ENCODE data around the gene SLC12A7. TPM values are rescaled to one million over a fixed set of nuclear protein-coding genes. Genes with fewer than 3 reads are reported as not detected.

The SLC12A7 gene
- total RNA-seq (2022; extraction: Qiagen RNA extraction): 20.7 to 30.7 TPM (median 29.8 TPM) in 5 replicates

DNA sequence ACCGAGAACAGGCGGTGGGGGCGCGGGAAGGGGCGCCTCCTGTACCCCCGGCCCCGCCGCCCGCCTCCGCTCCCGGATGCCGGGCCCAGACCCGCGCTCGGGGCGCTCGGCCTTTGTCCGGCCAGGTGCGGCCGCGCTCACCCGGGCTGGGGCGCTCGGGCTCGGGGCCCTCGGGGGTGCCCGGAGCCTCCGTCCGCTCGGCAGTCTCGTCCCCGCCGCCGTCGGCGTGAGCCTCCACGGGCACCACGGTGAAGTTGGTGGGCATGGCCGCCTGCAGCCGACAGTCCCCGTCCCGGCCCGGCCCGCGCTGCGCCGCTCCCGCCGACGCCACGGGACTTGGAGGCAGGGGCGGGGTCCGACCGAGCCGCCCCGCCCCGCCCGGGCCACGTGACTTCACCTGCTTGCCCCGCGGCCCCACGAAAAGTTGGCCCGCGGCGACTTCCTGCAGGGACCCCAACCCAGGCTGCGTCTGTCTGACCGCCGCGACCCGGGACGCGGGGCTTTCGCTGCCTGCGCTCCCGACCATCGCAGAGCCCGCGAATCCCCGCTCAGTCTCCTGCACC, at the start of gene SLC12A7:
Gene SLC12A7 (minus strand): TSS at position 337 of the 563 bp plus-strand sequence. CDS start 72 bp downstream, at position 265.

DNA sequence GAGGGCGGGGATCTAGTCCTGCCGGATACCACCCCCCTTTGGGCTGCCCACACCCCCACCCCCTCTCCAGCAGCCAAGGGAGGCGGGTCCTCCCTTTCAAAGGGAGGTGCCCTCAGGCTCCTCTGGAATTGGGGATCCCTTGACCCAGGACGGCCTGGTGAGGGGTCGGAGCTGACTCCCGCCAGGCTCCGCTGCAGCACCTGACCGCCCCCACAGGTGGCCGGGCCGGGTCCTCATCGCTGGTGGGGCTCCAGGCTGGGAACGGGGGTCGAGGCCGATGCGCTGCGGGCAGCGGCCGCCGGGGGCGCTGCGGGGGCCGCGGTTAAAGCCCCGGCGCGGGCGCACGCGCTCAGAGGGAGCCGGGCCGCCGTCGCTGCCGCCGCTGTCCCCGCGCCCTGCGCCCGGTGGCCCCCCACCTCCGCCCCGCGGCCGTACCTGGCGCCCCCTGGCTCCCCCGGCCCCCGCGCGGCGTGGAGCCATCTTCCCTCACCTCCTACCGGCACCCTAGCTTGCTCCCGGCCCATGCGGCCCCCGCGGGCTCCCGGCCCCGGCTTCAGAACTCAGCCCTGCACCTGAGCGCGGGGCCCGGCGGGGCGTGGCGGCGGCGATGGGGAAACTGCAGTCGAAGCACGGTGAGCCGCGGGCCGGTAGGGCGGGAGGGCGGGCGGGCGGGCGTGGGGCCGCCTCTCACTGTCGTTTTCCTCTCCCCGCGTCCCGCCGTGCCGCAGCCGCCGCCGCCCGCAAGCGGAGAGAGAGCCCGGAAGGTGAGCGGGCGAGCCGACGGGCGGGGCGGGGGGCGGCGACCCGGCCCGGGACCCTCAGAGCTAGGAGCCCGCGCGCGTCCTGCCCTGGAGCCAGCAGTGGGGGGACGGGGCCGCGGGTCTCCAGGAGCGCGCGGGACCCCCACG, 103.2 kb downstream of the SLC12A7 start, which contains the start of gene NKD2:
Gene NKD2 (plus strand): TSS at position 352 of the 908 bp plus-strand sequence. CDS start 256 bp downstream, at position 608.

Other genes starting within 250 kb of the SLC12A7 start
- gene BRD9, start 219.3 kb downstream of the SLC12A7 start, total RNA-seq (2022; extraction: Qiagen RNA extraction): 36.9 to 42.0 TPM (median 40.6 TPM) in 5 replicates
- gene TRIP13, start 219.2 kb downstream of the SLC12A7 start, total RNA-seq (2022; extraction: Qiagen RNA extraction): 61.6 to 77.8 TPM (median 71.3 TPM) in 5 replicates
- gene NKD2, start 103.3 kb downstream of the SLC12A7 start, total RNA-seq (2022; extraction: Qiagen RNA extraction): 16.2 to 22.8 TPM (median 21.8 TPM) in 5 replicates
- 0.13 to 0.22 TPM (median 0.19 TPM) in 5 replicates for gene SLC6A19, start 89.5 kb upstream of the SLC12A7 start, total RNA-seq (2022; extraction: Qiagen RNA extraction)
- not detected in 5 replicates for gene SLC6A18, start 113.3 kb upstream of the SLC12A7 start, total RNA-seq (2022; extraction: Qiagen RNA extraction)
- gene TERT, start 183.0 kb upstream of the SLC12A7 start, total RNA-seq (2022; extraction: Qiagen RNA extraction): 1.3 to 3.8 TPM (median 2.6 TPM) in 5 replicates
- gene CLPTM1L, start 233.0 kb upstream of the SLC12A7 start, total RNA-seq (2022; extraction: Qiagen RNA extraction): 156 to 178 TPM (median 162 TPM) in 5 replicates